ENCODE data around the gene PRR5L.

The PRR5L gene

GRCh38 chr11:36447514-36447913 lies 151.4 kb downstream of the PRR5L start:
- DNase-seq = no peak

- no peak for DNase-seq
Observed at GRCh38 chr11:36447947-36448346, 151.9 kb downstream of the PRR5L start.

- DNase-seq = no peak
Observed at GRCh38 chr11:36449561-36450096, 153.5 kb downstream of the PRR5L start.

GRCh38 chr11:36450110-36450572 lies 154.1 kb downstream of the PRR5L start:
- no peak for DNase-seq

GRCh38 chr11:36451045-36451444 lies 155.0 kb downstream of the PRR5L start:
- DNase-seq = no peak

- no peak for DNase-seq
Observed at GRCh38 chr11:36451681-36452080, 155.6 kb downstream of the PRR5L start.

- DNase-seq = no peak
Observed at GRCh38 chr11:36452236-36452940, 156.3 kb downstream of the PRR5L start.

GRCh38 chr11:36452961-36453360 lies 156.9 kb downstream of the PRR5L start:
- no peak for DNase-seq

- no peak for DNase-seq
Observed at GRCh38 chr11:36453678-36454077, 157.6 kb downstream of the PRR5L start.

- no peak for DNase-seq
Observed at GRCh38 chr11:36454551-36454940, 158.5 kb downstream of the PRR5L start.

GRCh38 chr11:36454941-36455631 lies 159.0 kb downstream of the PRR5L start:
- DNase-seq = peak in 1 of 2 donors; percentile 58

GRCh38 chr11:36455658-36456111 lies 159.6 kb downstream of the PRR5L start:
- DNase-seq = peak in 1 of 2 donors; percentile 19

GRCh38 chr11:36456156-36456555 lies 160.1 kb downstream of the PRR5L start:
- no peak for DNase-seq

- DNase-seq = no peak
Observed at GRCh38 chr11:36458129-36458915, 162.2 kb downstream of the PRR5L start.

- DNase-seq = no peak
Observed at GRCh38 chr11:36459046-36459445, 163.0 kb downstream of the PRR5L start.

- no peak for DNase-seq
Observed at GRCh38 chr11:36460220-36460619, 164.1 kb downstream of the PRR5L start.

GRCh38 chr11:36462321-36462720 lies 166.2 kb downstream of the PRR5L start:
- no peak for DNase-seq

- no peak for DNase-seq
Observed at GRCh38 chr11:36463781-36464180, 167.7 kb downstream of the PRR5L start.

- DNase-seq = no peak
Observed at GRCh38 chr11:36464720-36465119, 168.6 kb downstream of the PRR5L start.

- DNase-seq = no peak
Observed at GRCh38 chr11:36465449-36466163, 169.5 kb downstream of the PRR5L start.

GRCh38 chr11:36467012-36467411 lies 170.9 kb downstream of the PRR5L start:
- no peak for DNase-seq

- DNase-seq = no peak
Observed at GRCh38 chr11:36467916-36468315, 171.8 kb downstream of the PRR5L start.

Measured in hippocampal formation (tissue), 2 donors.